ENCODE results near the gene BSDC1. TPM values are rescaled to one million over a fixed set of nuclear protein-coding genes. Genes with fewer than 3 reads are reported as not detected.
A peak's percentile ranks its signal among the peaks of the same experiment; 100 is the strongest.

The BSDC1 gene
- total RNA-seq, 4 donors from 2014 or later = 93.0 to 132 (median 101) TPM

- H3K27ac ChIP-seq = no peak overlapping the region
- no peaks in the 10 kb centered on the region for H3K9me3 ChIP-seq
- intact Hi-C loops (cut with DNase I) = no loop called here
- H3K36me3 ChIP-seq = no peaks in the 10 kb centered on the region
- peak; percentile 53 to 65 for DNase-seq
- TF ChIP-seq, protein P1, sequence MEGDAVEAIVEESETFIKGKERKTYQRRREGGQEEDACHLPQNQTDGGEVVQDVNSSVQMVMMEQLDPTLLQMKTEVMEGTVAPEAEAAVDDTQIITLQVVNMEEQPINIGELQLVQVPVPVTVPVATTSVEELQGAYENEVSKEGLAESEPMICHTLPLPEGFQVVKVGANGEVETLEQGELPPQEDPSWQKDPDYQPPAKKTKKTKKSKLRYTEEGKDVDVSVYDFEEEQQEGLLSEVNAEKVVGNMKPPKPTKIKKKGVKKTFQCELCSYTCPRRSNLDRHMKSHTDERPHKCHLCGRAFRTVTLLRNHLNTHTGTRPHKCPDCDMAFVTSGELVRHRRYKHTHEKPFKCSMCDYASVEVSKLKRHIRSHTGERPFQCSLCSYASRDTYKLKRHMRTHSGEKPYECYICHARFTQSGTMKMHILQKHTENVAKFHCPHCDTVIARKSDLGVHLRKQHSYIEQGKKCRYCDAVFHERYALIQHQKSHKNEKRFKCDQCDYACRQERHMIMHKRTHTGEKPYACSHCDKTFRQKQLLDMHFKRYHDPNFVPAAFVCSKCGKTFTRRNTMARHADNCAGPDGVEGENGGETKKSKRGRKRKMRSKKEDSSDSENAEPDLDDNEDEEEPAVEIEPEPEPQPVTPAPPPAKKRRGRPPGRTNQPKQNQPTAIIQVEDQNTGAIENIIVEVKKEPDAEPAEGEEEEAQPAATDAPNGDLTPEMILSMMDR (IDR thresholded peaks at IDR 0.05) = peak; percentile 21 to 75 (median 66)
- TF ChIP-seq POLR2A (IDR thresholded peaks at IDR 0.05) = no peak
- H3K4me1 ChIP-seq = peaks cover 0 to 5% of the 10 kb centered on the region in 2 donors
- 58 to 59% methylated on average over 10 of the region's 10 CpGs for WGBS, 2 donors
- no peak overlapping the region for H3K4me3 ChIP-seq (replicated peaks in 1 of 3)
- no peaks in the 10 kb centered on the region for H3K27me3 ChIP-seq
Observed at GRCh38 chr1:32413507-32414185, 19.4 kb upstream of the BSDC1 start.

- DNase-seq = no peak
- H3K9me3 ChIP-seq = no peaks in the 10 kb centered on the region
- peaks cover 0 to 5% of the 10 kb centered on the region in 2 donors for H3K4me1 ChIP-seq
- no peak overlapping the region for H3K4me3 ChIP-seq (replicated peaks in 1 of 3)
- H3K27me3 ChIP-seq = no peaks in the 10 kb centered on the region
- H3K27ac ChIP-seq = no peak overlapping the region
- H3K36me3 ChIP-seq = no peaks in the 10 kb centered on the region
- intact Hi-C loops (cut with DNase I) = no loop called here
- no peak for TF ChIP-seq POLR2A (IDR thresholded peaks at IDR 0.05)
- TF ChIP-seq, protein P1 (IDR thresholded peaks at IDR 0.05) = no peak
Observed at GRCh38 chr1:32411261-32411660, 17.0 kb upstream of the BSDC1 start.

GRCh38 chr1:32406629-32407111 is 12.4 kb upstream of the BSDC1 start:
- WGBS, 2 donors = 90 to 92% methylated on average over 4 of the region's 4 CpGs
- Histone ChIP-seq H3K4me3 (replicated peaks in 1 of 3) (no peak overlapping the region), H3K4me1 (no peaks in the 10 kb centered on the region), H3K27me3 (no peaks in the 10 kb centered on the region), H3K9me3 (no peaks in the 10 kb centered on the region), H3K36me3 (no peaks in the 10 kb centered on the region), H3K27ac (no peak overlapping the region)
- intact Hi-C loops (cut with DNase I) = loop anchor here (10.0 kb wide), 1 partner anchor 468 kb away; the partner anchor contains the start of gene FNDC5
- no peak for DNase-seq
- TF ChIP-seq, protein P1 (IDR thresholded peaks at IDR 0.05) = no peak
- TF ChIP-seq POLR2A (IDR thresholded peaks at IDR 0.05) = no peak

DNA sequence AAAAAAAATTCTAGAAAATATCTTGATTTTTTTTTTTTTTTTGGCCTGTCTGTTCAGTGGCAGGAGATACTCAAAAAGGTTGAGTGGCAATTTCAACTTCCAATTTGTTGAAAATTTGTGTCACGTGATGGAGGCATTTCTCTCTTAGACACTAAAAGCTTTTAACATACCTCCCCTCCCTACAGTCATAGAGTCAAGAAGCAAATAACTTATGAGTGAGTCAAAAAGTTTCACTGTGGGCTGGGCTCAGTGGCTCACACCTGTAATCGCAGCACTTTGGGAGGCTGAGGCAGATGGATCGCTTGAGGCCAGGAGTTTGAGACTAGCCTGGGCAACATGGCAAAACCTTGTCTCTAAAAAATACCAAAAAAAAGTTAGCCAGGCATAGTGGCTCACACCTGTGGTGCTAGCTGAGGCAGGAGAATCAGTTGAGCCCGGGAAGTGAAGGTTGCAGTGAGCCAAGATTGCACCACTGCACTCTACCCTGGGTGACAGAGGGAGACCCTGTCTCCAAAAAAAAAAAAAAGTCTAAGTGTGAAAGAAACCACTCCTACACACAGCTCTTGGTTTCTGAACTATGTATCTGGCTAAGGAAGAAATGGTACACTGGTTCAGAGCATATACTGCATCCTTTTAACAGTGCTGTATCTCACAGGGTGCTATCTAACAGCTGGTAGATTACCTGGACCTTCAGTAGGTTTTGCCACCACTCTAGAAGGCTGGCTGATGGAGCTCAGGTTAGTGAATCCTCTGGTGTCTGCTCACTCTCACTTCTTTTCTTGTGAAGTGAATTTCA is 11.6 kb upstream of the BSDC1 start:
- DNase-seq = no peak
- 89 to 93% methylated on average over 4 of the region's 4 CpGs for WGBS, 2 donors
- H3K27ac ChIP-seq = no peak overlapping the region
- H3K4me1 ChIP-seq = peaks cover 0 to 2% of the 10 kb centered on the region in 2 donors
- no peak overlapping the region for H3K4me3 ChIP-seq (replicated peaks in 1 of 3)
- no peaks in the 10 kb centered on the region for H3K36me3 ChIP-seq
- no peaks in the 10 kb centered on the region for H3K27me3 ChIP-seq
- H3K9me3 ChIP-seq = no peaks in the 10 kb centered on the region
- intact Hi-C loops (cut with DNase I) = loop anchor here (10.0 kb wide), 1 partner anchor 469 kb away; the partner anchor contains the start of gene FNDC5
- no peak for TF ChIP-seq POLR2A (IDR thresholded peaks at IDR 0.05)
- TF ChIP-seq, protein P1 (IDR thresholded peaks at IDR 0.05) = no peak
